Chondrocyte (in vitro differentiated cells): ENCODE measurements around the gene PRLH. TPM values are rescaled to one million over a fixed set of nuclear protein-coding genes. Genes with fewer than 3 reads are reported as not detected.
A peak's percentile ranks its signal among the peaks of the same experiment; 100 is the strongest.

ENCODE experiments used
- DNase-seq: peaks from one replicate; pipeline ENCODE4 v3.0.0; 2021; ENCODE audit warnings: mixed read lengths, low spot score
- H3K27ac Mint-ChIP-seq: one replicate; pipeline ENCODE4 v1.8.0; 2021; ENCODE audit warnings: mild to moderate bottlenecking, moderate library complexity, mixed read lengths; ENCODE audit not compliant: unreplicated experiment
- H3K27me3 Mint-ChIP-seq: 2 replicates; pipeline ENCODE4 v1.8.0; 2021; ENCODE audit warnings: low read depth, mixed read lengths
- H3K36me3 Mint-ChIP-seq: 2 replicates; pipeline ENCODE4 v1.8.0; 2021; ENCODE audit warnings: low read depth, mixed read lengths
- H3K4me1 Mint-ChIP-seq: 2 replicates; pipeline ENCODE4 v1.8.0; 2021; ENCODE audit warnings: low read depth, mild to moderate bottlenecking, mixed read lengths
- H3K4me3 Mint-ChIP-seq: one replicate; pipeline ENCODE4 v1.8.0; 2021; ENCODE audit warnings: mild to moderate bottlenecking, moderate library complexity, mixed read lengths; ENCODE audit not compliant: unreplicated experiment
- H3K9me3 Mint-ChIP-seq: 2 replicates; pipeline ENCODE4 v1.8.0; 2021; ENCODE audit warnings: low read depth, mixed read lengths
- CTCF ChIP-seq: fragments of 200-600 bp; sonication (generic); IDR thresholded peaks from 2 replicates; pipeline ENCODE4 v1.5.0; 2021; ENCODE audit warnings: antibody characterized with exemption, mild to moderate bottlenecking, moderate library complexity
- total RNA-seq: library from RNA; stranded (reverse); gene quantifications from 3 replicates; pipeline ENCODE4 v1.2.1, GENCODE V29; 2021

The PRLH gene
- total RNA-seq, 1 donor from 2014 or later, result not detected

GRCh38 chr2:237596520-237597195 is 30.3 kb downstream of the PRLH start:
- DNase-seq, result no peak
- no peaks in the 10 kb centered on the region for H3K9me3 Mint-ChIP-seq
- H3K27ac Mint-ChIP-seq, result no peak overlapping the region
- no peaks in the 10 kb centered on the region for H3K27me3 Mint-ChIP-seq
- peaks cover 36% of the 10 kb centered on the region for H3K4me1 Mint-ChIP-seq
- no peaks in the 10 kb centered on the region for H3K36me3 Mint-ChIP-seq
- H3K4me3 Mint-ChIP-seq, result no peak overlapping the region
- no peak for TF ChIP-seq CTCF

DNA sequence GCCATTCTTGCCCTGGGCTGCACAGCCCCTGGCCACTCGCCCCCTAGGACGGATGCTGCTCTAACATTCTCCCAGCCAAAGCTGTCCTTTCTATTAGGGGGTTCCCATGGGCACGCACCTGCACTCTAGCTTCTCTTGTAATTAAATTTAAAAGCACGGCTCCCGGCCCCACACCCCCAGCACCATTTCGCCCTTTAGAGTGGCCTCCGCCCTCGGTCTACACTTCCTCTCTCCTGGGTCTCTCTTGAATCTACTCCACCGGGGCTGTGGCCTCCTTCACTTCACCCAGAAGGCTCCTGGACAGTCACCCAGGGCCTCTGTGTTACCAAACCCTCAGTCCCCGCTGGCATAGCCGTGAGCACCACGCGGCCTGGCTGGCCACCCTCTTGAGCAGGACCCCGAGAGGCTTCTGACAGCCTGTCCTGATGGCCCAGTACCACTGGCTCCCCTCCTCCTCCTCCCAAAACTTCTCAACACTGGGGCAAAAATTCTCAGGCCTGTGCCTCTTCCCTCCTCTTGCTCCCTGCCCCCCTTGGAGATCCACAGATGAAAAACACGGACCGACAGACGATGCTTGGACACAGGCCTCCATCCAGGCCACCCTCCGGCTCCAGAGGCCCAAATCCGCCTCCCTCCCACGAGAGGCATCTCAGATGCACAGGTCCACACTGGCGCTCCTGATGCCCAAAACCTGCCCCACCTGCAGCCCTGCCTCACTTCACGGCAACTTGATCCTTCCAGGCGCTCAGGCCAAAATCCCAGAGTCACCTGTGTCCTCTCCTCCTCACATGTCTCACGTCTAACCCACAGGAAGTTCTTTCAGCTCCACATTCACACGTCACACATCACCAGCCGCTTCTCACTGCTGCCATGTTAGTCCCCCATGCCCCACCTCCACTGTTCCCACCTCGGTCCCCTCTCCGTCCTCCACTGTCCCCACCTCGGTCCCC is 31.1 kb downstream of the PRLH start:
- Mint-ChIP-seq H3K27me3 (no peaks in the 10 kb centered on the region), H3K36me3 (no peaks in the 10 kb centered on the region), H3K4me3 (no peak overlapping the region), H3K27ac (no peak overlapping the region), H3K9me3 (no peaks in the 10 kb centered on the region), H3K4me1 (peaks cover 34% of the 10 kb centered on the region)
- no peak for TF ChIP-seq CTCF
- no peak for DNase-seq

DNA sequence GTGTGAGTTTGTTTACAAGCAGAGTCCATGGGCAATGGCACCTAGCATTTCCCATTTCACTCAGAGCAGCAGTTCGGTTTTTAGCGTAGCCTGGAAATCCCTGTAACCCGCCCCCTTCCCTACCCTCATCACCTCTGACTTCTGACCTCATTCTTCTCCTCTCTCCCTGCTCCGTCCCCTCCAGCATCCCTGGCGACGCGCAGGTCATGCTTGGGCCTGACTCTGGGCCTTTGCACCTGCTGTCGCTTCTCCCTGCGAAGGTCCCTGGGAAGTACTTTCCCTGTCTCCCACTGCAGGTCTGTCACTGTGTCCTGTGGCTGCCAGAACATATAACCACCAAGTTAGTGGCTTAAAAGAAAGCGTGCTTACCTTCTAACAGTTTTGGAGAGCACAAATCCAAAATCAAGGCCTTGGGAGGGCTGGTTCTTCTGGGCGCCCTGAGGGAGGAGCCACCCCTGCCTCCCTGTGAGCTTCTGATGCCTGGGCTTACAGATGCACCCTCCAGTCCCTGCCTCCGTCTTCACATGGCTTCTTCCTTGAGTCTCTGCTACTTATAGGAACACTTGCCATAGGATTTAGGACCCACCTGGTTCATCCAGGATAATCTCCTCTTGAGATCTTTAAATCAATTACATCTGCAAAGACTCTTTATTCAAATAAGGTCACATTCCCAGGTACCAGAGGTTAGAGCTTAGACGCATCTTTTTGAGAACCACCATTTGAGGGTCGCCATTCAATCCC is 32.3 kb downstream of the PRLH start:
- Mint-ChIP-seq H3K27me3 (no peaks in the 10 kb centered on the region), H3K27ac (no peak overlapping the region)
- DNase-seq, result no peak

DNA sequence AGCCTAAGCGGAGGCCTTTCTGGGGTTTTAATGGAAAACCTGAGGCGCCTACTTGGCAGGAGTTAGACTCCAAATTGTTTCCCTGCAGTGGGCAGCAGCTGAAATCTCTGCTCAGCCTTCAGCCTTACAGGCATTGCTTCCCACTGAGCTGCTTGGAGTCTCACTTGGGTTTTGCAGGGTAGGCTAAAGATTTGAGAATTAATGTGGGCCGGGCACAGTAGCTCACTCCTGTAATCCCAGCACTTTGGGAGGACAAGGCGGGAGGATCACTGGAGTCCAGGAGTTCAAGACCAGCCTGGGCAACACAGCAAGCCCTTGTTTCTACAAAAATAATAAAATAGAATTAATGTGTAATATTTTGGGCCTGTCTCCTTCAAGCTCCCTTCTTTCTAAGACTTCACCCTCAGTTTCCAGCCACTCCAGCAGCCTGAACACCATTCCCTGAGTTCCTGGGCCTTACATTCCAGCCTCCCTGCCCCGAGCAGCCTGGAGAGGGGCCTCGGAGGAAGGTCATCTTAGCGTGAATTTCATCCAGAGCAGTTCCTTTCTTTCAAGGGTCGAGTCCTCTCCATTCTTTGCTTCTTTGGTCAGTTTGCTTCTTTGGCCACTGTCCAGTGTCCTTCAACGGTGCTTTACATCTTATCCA is 33.2 kb downstream of the PRLH start:
- no peak for TF ChIP-seq CTCF
- H3K4me3 Mint-ChIP-seq, result no peak overlapping the region

More for the DNA sequence above, 32.3 kb downstream of the PRLH start:
- H3K36me3 Mint-ChIP-seq, result no peaks in the 10 kb centered on the region
- no peaks in the 10 kb centered on the region for H3K9me3 Mint-ChIP-seq
- TF ChIP-seq CTCF, result no peak
- H3K4me1 Mint-ChIP-seq, result peaks cover 39% of the 10 kb centered on the region
- no peak overlapping the region for H3K4me3 Mint-ChIP-seq

More for the DNA sequence above, 33.2 kb downstream of the PRLH start:
- Mint-ChIP-seq H3K9me3 (no peaks in the 10 kb centered on the region), H3K27ac (peak overlapping the region; percentile 77), H3K36me3 (no peaks in the 10 kb centered on the region), H3K27me3 (no peaks in the 10 kb centered on the region), H3K4me1 (peaks cover 34% of the 10 kb centered on the region)
- DNase-seq, result no peak
